Suppressor macrophage (primary cell): ENCODE measurements around the gene LRRFIP2.
"Not testable (repeated sequence)": the region's sequence is repeated elsewhere in the genome, so short reads cannot be mapped to it uniquely, and the experiment has no call there.

ENCODE experiments used
- DNase-seq, 4 experiments: peaks; one replicate each; pipeline ENCODE4 v3.0.0-alpha.2; 2020 to 2022

Gene LRRFIP2

DNA sequence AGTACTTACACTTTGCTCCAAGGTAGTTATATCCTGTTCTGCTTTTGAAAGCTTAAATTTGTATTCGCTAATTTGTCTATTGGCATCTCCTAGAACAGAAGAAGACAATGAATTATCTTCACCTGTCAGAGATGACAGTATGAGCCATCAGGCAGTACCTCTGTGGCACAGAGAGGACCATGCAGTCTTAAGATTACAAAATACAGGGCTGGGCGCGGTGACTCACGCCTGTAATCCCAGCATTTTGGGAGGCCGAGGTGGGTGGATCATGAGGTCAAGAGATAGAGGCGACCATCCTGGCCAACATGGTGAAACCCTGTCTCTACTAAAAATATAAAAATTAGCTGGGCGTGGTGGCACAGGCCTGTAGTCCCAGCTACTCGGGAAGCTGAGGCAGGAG, 119.3 kb downstream of the LRRFIP2 start:
- not testable (repeated sequence) for DNase-seq

DNA sequence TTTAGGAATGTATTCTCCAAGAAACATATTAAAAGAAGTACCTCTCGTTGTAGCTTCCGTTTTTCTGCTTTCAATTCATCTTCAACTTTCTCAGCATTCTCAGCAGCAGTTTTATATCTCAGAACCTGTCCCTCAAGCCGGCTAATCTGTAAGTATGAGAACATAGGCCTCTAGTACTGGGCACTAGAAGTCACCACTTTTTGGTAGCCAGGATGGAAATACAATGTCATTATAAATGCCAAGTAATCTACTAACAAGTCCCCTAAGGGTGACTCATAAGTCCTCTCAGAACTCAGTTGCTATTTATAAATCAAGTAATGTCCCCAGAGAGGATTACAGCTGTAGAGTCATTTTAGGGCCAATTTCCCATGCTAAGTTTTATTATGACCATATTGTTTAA, 120.0 kb downstream of the LRRFIP2 start:
- DNase-seq = peak in 1 of 4 experiments; percentile 52

DNA sequence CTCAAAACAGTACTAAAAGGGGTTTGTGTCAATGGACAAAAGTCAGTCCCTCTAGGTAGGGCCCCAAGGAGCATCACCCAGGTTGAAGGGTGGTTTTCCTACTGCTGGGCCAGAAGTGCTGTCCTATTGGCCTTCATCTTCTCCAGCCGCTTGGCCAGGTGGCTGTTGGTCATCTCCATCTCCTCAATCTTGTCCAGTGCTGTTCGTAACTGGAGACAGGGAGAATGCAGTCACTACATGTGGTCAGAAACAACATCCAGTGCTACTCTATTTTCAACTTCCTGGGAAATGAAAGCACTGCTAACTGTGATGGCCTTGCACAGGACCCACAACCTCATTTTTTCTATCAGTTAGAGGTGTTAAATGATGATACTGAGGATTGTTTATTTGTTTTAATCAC, 120.6 kb downstream of the LRRFIP2 start:
- DNase-seq = no peak

DNA sequence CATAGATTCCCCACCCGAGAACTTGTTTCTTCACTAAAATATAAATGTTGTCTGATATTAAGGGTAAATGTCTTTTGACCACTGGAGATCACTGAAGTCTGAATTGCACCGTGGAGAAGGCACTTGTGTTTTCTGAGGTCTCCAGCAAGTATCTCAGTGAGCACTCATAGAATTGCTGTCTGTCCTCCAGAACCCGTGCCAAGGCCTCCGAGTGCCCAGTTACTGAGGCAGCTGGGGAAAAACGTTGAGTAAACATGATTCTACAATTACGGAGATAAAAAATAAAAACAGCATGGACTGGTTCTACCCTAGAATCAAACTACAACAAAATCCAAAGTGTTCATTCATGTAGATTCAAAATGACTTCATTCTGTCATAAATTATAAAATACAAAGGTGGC, 121.0 kb downstream of the LRRFIP2 start:
- DNase-seq = no peak

DNA sequence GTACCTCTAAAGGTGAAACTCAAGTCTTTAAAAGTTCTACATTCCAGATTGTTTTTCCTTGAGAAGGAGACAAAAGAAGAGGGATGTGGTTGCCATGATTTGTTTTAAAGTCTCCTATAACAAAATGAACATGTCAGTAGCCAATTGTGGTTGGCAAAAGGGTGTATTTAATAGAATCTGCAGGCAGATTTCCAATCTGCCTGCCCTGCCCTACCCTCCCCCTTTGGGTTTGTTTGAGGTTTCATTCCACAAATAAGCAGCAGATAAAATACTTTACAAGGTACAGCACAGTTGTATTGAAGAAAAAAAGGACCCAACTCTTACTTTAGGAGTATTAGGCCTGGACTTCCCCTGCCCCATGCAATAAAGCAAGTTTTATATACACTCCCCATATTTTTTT, 121.5 kb downstream of the LRRFIP2 start:
- no peak for DNase-seq

DNA sequence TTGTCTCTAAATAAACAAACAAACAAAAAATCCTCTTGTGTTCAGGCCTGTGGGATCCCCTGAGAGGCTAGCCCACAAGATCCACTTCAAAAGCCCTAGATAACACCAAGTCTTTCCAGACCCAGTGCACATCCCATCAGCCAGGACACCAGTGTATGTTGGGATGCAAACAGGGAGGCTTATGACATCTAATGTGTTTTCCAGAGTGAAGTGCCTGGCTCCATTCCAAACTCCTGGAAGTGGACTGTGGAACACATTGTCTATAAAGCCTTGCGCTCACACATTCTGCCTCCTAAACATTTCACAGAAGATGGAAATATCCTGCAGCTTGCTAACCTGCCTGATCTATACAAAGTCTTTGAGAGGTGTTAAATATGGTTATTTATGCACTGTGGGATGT, 124.1 kb downstream of the LRRFIP2 start:
- no peak for DNase-seq

DNA sequence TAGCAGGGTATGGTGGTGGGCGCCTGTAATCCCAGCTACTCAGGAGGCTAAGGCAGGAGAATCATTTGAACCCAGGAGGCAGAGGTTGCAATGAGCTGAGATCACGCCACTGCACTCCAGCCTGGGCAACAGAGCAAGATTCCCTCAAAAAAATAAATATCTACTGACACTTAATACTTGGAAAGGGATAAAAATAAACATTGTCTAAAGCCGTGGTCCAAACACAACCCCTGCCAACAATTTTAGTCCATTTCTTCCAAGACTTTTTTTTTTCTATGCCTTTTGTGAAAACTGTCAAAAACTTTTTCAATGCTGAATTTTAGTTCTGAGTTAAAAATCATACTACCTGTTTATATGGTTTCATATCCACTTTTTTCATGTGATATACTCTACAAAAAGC, 131.7 kb downstream of the LRRFIP2 start:
- not testable (repeated sequence) for DNase-seq

DNA sequence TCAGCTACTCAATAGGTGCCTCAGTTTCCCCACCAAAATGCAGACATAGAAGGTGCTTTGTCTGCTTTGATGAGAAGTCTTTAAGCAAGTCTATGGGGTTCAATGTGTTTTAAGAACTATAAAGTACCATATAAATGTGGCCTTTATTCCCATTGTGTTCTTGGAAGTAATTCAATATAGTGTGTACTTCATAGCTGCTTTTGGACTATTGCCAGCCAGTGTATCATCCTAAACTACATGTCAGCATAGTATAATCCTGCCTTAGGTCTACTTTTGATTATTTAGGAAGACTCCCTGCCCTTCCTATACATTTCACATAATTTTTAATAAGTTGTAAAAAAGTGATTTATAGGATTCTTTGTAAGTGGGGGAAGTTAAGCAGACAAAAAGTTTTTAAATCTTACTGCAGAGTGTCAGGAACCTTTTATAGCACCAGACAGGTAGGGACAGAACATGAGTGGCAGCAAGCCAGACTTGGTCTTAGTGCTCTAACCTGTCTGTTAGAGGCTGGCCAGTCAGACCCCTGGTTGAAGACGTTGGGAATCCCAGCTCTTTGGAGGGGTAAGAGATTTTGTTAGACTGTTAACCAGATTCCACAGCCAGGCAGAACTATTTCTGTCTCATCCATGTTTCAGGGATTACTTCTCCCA, 132.7 kb downstream of the LRRFIP2 start:
- DNase-seq = no peak

DNA sequence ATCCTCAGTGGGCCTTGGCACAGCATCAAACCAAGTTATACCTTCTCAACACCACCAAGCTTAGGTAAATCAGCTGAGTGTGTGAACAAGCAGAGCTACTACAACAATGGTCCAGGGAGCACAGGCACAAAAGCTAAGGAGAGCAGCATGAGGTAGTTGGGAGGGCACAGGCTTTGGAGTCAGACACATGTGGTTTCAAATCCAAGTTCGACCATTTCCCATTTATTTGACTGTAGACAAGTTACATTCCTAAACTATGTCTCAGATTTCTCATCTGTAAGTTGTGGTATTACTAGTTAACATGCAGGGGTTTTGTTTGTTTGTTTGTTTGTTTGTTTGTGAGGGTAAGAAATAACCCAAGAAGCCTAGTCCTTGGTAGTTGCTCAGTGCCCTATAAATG, 134.2 kb downstream of the LRRFIP2 start:
- no peak for DNase-seq

DNA sequence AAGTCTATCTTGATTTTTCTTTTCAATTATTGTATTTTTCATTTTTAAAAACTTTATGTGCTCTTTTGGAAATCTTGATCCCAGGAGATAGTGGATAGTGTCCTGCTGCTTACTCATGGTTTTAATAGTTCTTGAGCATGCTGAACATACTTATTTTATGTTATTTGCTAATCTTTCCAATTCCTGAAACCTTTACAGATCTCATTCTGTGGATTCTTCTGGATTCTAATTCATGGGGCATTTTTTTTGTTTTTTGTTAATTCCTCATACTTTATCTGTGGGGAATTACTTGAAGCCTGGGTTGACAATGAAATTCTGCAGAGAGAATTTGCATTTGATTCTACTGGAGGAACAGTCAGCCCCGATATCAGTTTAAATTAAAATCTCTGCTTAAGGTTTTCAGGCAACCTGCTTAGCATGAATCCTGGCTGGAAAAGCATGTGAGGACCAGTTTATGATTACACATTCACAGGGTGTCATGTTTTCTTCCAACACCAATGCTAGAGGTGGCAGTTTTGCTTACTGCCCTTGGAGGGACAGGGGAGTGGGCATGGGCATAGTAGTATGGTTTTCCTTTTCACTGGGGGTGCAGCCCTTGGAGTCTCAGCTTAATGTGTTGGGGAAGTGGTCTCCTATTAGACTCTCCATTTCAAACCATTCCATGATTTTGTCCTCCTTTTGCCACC, 135.1 kb downstream of the LRRFIP2 start:
- DNase-seq = no peak

DNA sequence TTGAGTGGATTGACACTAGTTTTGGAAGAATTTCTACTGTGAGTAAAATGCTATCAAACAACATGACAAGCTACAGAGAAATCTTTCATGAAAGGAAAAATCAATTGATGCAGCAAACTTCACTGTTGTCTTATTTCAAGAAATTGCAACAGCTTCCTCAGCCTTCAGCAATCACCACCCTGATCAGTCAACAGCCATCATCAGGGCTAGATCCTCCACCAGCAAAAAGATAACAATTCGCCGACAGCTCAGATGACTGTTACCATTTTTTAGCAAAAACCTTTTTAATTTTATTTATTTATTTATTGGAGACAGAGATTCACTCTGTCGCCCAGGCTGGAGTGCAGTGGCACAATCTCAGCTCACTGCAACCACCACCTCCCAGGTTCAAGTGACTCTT, 137.0 kb downstream of the LRRFIP2 start:
- no peak for DNase-seq

DNA sequence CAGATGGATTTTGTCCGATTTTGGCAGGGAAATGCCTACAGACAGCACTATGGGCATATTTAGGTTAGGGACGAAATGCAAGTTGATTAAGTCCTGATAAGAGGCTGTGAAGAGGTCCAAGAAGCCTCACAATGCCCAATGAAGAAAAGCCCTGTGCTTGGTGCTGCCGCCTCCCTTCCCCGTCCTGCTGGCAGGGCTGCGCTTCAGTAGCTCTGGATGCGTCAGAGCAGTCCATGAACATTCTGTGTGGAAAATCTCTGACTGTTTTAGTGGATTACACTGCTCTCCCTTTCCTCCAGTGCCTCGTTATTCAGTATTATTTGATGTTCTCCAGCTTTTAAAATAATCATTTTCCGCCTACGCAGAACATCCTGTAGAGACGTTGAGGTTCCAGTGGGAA, 141.4 kb downstream of the LRRFIP2 start:
- DNase-seq = no peak

DNA sequence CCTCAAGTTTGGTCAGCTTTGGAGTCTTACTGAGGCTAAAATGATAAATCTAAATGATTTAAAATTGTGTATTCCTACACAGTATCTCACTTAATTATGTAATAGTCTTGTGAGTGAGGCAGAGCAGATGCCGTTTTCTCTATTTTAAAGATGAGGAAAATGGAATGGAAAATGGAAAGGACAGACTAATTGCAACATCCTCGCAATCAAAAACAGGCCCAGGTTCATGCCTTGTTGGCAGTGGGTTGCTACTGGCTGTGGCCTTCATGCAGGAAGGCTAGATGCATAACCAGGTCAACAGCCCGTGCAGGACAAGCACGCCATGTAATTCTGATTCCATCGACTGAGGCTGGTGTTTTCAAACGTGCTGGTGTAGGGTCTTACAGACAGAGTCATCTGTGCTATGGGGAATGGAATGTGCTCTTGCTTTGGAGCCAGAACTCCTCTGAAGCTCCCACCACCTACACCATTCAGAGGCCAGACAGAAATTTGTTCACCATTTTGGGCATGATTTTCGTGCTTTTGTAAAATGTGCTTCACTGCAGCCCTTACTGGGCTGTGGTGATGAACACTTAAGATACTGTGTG, 143.2 kb downstream of the LRRFIP2 start:
- no peak for DNase-seq

DNA sequence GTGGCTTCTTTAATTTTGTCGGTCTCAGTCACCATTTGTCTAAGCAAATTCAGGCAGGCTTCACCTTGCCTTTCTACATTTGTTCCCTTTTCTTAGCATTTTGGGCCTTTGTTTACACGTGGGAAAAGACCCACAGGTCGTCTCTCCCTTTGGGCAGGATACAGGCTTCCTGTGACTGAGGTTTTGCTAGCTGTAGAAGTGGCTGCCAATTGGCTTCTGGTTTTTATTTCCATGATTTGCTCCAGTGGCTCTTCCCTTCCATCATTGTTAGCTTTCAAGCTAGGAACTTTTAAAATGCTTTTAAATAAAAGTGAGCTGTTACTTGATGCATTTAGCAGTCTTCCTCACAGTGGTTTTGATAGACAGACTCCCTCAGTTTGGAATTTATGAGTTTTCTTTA, 143.8 kb downstream of the LRRFIP2 start:
- no peak for DNase-seq

DNA sequence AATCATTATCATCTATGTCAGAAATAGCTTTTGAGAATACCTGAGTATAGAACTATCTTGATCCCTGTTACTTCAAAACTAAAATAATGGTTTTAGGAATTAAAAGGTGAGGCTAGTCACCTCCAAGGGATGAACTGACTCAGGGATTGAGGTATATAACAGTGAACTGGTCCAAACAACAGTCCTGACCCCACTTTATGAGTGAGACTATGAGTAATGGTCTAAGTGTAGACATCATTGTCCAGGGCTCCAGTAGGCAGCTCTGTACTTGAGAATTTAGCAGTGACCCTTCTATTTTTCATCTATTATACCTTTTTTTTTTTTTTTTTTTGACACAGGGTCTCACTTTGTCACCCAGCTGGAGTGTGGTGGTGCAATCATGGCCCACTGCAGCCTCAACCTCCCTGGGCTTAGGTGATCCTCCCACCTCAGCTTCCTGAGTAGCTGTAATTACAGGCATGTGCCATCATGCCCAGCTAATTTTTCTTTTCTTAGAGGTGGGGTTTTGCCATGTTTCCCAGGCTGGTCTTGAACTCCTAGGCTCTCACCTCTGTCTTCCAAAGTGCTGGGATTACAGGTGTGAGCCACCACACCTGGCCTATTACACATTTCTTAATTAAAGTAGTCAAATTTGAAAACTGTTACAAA, 144.7 kb downstream of the LRRFIP2 start:
- DNase-seq = no peak

DNA sequence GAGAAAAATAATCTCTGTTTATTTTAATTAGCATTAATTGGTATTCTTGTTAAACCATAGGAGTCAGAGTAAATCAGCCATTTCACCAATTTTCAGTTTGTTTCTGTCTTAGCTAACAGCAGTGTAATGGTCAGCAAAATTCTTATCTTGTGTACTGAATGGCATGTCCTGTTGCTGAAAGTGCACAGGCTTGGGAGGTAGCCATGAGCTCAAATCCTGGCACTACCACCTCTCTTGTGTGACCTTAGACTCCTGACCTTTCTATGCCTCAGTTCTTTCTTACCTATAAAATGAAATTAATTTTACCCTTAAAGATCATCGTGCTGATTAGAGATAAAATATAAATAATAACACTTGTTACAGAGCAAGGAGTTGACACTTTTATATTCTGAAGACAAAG, 145.3 kb downstream of the LRRFIP2 start:
- DNase-seq = no peak

DNA sequence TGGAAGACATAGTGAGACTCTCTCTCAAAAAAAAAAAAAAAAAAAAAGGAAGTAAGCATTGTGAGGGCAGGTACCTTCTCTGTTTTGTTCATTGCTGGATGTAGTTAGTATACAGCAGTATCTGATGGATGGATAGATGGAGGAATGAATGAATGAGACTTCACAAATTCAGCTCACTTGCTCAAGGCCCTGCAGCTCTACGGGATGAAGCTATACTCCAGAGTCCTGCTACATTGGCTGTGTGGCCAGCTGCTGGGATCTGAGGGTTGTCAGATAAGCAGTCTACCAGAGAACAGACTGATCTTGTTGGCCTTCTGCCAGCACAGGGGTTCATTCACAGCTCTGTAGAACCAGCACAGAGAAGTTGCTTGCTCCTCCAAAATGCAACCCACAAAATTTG, 146.1 kb downstream of the LRRFIP2 start:
- DNase-seq = peak in 1 of 4 experiments; percentile 23

DNA sequence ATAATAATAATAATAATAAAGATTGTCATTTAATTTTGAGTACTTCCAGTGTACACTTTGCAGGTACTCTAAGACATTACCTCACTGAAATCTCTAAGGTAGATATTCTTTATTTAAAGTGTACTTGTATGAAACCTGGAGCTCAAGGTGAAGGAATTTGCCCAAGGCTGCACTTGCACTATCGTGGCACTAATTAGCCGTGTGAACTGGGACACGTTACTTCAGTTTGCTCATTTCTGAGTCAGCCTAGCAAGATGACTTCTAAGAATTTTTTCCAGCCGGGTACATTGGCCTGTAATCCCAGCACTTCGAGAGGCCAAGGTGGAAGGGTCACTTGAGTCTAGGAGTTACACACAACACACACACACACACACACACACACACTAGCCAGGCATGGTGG, 147.5 kb downstream of the LRRFIP2 start:
- no peak for DNase-seq

DNA sequence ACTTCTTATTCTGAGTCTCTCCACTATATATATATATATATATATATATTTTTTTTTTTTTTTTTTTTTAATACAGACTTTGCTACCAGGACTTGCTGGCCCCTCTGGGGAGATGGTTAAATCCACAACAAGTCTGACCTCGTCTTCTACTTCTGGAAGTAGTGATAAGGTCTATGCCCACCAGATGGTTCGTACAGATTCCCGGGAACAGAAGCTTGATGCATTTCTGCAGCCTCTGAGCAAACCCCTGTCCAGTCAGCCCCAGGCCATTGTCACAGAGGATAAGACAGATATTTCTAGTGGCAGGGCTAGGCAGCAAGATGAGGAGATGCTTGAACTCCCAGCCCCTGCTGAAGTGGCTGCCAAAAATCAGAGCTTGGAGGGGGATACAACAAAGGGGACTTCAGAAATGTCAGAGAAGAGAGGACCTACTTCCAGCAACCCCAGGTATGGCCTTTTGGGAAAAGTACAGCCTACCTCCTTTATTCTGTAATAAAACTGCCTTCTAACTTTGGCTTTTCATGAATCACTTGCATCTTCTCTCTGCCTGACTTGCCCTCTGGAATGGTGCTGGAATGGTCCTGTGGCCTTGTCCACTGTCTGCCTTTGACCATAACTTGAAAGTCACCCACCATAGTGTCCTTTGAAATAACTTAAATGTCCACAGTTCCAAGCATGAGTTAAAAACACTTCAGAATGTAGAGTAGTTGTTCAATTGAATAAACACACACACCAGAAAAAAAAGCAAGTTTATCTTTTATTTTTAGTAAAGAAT, 148.6 kb downstream of the LRRFIP2 start:
- no peak for DNase-seq

DNA sequence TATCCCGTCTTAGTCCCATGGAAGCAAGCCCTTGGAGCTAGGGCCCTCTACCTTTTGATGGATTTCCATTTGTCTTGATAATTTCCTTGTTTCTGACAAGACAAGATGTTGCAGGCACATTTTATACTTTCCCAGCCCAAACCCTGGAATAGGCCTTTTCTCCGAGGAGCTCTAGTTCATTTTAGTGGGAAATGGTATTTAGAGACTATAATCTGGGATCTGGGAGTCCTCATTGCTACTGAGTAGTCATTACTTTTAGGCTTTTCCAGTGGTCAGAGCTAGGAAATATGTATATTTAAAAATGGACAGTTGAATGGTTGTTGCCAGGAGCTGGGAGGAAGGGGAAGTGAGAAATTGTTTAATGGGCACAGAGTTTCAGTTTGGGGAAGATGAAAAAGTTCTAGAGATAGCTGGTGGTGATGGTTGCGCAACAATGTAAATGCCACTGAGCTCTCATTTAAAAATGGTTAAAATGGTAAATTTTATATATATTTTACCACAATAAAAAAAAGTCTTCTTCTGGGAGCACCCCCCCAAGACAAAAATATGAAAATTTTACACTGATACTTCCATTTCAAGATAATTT, 149.5 kb downstream of the LRRFIP2 start:
- peak; percentile 53 to 86 (median 72) for DNase-seq

DNA sequence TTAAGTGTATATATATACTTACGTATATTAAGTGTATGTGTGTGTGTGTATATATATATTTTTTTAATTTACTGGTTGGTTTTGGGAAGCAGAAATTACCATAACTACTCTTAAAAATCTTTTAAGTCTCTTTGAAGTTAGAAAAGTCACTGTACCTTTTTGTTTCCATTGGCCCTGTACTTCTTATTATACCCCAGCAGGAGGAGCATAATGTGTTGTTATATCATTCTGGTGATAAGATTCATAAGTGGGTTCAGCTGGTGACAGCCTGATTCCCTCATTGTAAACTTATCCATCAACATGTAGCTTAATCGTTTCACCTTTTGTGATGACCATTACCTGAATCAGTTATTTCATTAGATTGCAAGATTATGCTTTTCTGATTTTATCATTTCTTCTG, 150.3 kb downstream of the LRRFIP2 start:
- DNase-seq = peak in 1 of 4 experiments; percentile 5

DNA sequence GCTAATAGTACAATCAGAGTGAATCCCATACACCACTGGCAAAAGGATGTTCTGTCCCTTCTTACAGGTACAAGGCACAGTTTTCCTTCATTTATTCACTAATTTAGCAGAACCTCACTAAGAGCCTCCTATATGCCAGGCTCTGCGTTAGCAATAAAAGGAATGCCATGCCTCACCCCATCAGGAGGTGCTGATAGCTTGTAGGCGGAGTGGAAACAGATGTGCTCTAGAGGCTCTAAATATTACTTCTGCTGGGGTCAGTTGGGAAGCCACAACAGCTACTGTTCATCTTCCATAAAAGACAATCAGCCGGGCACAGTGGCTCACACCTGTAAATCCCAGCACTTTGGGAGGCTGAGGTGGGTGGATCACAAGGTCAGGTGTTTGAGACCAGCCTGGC, 156.7 kb downstream of the LRRFIP2 start:
- DNase-seq = no peak

DNA sequence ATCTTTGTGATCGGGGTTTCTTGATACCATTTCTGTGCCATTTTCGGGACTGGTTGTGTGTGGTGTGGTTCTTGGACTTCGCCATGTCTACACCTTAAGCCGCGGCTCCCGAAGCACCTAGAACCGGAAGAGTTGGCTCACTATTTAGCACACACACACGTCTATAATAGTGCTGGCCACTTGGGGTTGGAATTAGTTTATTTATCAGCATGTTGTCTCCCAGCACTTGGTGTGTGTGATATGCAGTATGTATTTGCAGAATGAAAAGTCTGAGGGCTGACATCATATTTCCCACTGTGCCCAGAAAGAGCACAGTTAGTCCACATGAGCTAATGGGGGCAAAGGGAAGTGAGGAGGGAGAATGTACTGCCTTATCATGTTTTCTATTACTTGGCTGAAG, 157.5 kb downstream of the LRRFIP2 start:
- DNase-seq = no peak
